HEK293 (cell line): ENCODE measurements around the gene PEX26.
"Not testable (repeated sequence)": the region's sequence is repeated elsewhere in the genome, so short reads cannot be mapped to it uniquely, and the experiment has no call there.

Experiments used
- CTCF ChIA-PET: fragments of 350-600 bp; formaldehyde crosslinking; extraction: SDS; loops from one replicate; lab custom pipeline; 2021; ENCODE audit warnings: antibody characterized with exemption; lab: Yijun Ruan, JAX
- POLR2A ChIA-PET: fragments of 300-600 bp; formaldehyde crosslinking; extraction: SDS; loops from one replicate; lab custom pipeline; 2020; ENCODE audit warnings: antibody characterized with exemption, inconsistent platforms; lab: Yijun Ruan, JAX
- H3K27ac ChIP-seq: fragments of 200-500 bp; sonication (Bioruptor generic); 2 replicates; pipeline ENCODE4 v1.5.1; 2014; ENCODE audit warnings: low read depth, low read length, control low read depth, inconsistent platforms; ENCODE audit errors: extremely low read depth
- H3K36me3 ChIP-seq, 2 experiments: fragments of 200-500 bp in 1 of 2; sonication (Bioruptor generic) in 1 of 2; 1 replicate in 1 of 2; 2 replicates in 1 of 2; pipeline ENCODE4 v1.5.1; 2014 to 2017; ENCODE audit warnings: inconsistent platforms in 2 of 2, low read length in 2 of 2; ENCODE audit not compliant: control insufficient read depth in 2 of 2, insufficient read depth in 1 of 2
- H3K4me1 ChIP-seq: fragments of 200-500 bp; sonication (Bioruptor generic); 2 replicates; pipeline ENCODE4 v1.5.1; 2014; ENCODE audit warnings: mild to moderate bottlenecking, low read length, inconsistent platforms; ENCODE audit not compliant: control insufficient read depth, insufficient read depth
- H3K4me3 ChIP-seq: 2 replicates; pipeline ENCODE4 v1.5.1; 2011; ENCODE audit warnings: low read depth, mild to moderate bottlenecking, control low read depth, low read length, moderate library complexity
- H3K9me3 ChIP-seq: fragments of 200-500 bp; sonication (Bioruptor generic); 2 replicates; pipeline ENCODE4 v1.5.1; 2014; ENCODE audit warnings: low read depth, low read length, inconsistent platforms; ENCODE audit not compliant: control insufficient read depth, insufficient read depth
- GLIS1 ChIP-seq: fragments of 450-650 bp; formaldehyde crosslinking; IDR thresholded peaks from 2 replicates; pipeline ENCODE4 v1.5.1; 2016; ENCODE audit warnings: missing biosample characterization, missing genetic modification characterization
- MEIS1 ChIP-seq: sonication (generic); formaldehyde crosslinking; IDR thresholded peaks from 2 replicates; pipeline ENCODE4 v1.8.1; 2022; ENCODE audit warnings: missing genetic modification reagents, mild to moderate bottlenecking, borderline replicate concordance
- ZNF121 ChIP-seq: fragments of 450-650 bp; formaldehyde crosslinking; IDR thresholded peaks from 2 replicates; pipeline ENCODE4 v1.5.1; 2016; ENCODE audit warnings: missing biosample characterization, missing genetic modification characterization
- ZNF174 ChIP-seq: fragments of 450-650 bp; formaldehyde crosslinking; IDR thresholded peaks from 2 replicates; pipeline ENCODE4 v1.5.0; 2017; ENCODE audit warnings: missing biosample characterization, mild to moderate bottlenecking, missing genetic modification characterization
- ZNF404 ChIP-seq: fragments of 450-650 bp; formaldehyde crosslinking; IDR thresholded peaks from 2 replicates; pipeline ENCODE4 v1.5.1; 2017; ENCODE audit warnings: missing biosample characterization, missing genetic modification characterization
- ZNF426 ChIP-seq: fragments of 450-650 bp; formaldehyde crosslinking; IDR thresholded peaks from 2 replicates; pipeline ENCODE4 v1.5.1; 2017; ENCODE audit warnings: missing biosample characterization, missing genetic modification characterization, mild to moderate bottlenecking, inconsistent platforms, moderate library complexity
- ZNF791 ChIP-seq: fragments of 450-650 bp; formaldehyde crosslinking; IDR thresholded peaks from 2 replicates; pipeline ENCODE4 v1.5.1; 2016; ENCODE audit warnings: missing biosample characterization, missing genetic modification characterization
- TF ChIP-seq, protein P1 (sequence below): fragments of 450-650 bp; formaldehyde crosslinking; IDR thresholded peaks from 2 replicates; pipeline ENCODE4 v1.5.1; 2016; ENCODE audit warnings: missing biosample characterization, missing genetic modification characterization, borderline replicate concordance
- TF ChIP-seq, protein P2 (sequence below): fragments of 450-650 bp; formaldehyde crosslinking; IDR thresholded peaks from 2 replicates; pipeline ENCODE4 v1.5.1; 2016; ENCODE audit warnings: missing biosample characterization, missing genetic modification characterization

Gene PEX26

DNA sequence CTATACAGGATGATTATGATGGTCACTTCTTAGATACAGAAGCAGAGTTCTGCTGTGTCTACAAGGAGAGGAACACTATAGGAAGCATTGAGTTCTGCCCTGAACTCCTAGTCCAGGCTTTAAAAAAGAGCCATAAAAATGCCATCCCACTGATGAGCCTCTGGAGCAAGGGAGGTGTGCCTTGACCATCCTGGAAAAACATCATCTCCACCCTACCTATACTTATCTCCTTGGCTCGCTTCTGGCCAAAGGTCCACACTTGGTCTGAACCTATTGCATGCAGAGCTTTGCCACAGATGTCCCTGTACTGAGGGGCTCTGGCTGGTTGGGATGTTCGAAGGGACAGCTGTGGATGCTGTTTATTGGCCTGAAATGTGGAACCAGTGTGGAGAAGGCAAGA, 4.3 kb upstream of the PEX26 start:
- ChIA-PET POLR2A (interaction anchor here (0.8 kb wide), 1 partner anchor 38 kb away, joined by 3 read pairs; no protein-coding TSS in a partner anchor), CTCF (interaction anchor here (1.1 to 8.8 kb wide), 6 partner anchors 10 to 252 kb away, joined by 3 to 279 read pairs (median 12); no protein-coding TSS in a partner anchor)
- H3K27ac ChIP-seq, result no peak overlapping the region
- no peaks in the 10 kb centered on the region for H3K9me3 ChIP-seq
- no peak overlapping the region for H3K4me3 ChIP-seq
- no peaks in the 10 kb centered on the region for H3K4me1 ChIP-seq
- no peaks in the 10 kb centered on the region for H3K36me3 ChIP-seq
- TF ChIP-seq ZNF791 (tag by site-specific recombination) (no peak), ZNF426 (tag by site-specific recombination) (no peak), MEIS1 (CRISPR knock-in tag) (no peak), ZNF404 (tag by site-specific recombination) (no peak)
- TF ChIP-seq, protein P1, sequence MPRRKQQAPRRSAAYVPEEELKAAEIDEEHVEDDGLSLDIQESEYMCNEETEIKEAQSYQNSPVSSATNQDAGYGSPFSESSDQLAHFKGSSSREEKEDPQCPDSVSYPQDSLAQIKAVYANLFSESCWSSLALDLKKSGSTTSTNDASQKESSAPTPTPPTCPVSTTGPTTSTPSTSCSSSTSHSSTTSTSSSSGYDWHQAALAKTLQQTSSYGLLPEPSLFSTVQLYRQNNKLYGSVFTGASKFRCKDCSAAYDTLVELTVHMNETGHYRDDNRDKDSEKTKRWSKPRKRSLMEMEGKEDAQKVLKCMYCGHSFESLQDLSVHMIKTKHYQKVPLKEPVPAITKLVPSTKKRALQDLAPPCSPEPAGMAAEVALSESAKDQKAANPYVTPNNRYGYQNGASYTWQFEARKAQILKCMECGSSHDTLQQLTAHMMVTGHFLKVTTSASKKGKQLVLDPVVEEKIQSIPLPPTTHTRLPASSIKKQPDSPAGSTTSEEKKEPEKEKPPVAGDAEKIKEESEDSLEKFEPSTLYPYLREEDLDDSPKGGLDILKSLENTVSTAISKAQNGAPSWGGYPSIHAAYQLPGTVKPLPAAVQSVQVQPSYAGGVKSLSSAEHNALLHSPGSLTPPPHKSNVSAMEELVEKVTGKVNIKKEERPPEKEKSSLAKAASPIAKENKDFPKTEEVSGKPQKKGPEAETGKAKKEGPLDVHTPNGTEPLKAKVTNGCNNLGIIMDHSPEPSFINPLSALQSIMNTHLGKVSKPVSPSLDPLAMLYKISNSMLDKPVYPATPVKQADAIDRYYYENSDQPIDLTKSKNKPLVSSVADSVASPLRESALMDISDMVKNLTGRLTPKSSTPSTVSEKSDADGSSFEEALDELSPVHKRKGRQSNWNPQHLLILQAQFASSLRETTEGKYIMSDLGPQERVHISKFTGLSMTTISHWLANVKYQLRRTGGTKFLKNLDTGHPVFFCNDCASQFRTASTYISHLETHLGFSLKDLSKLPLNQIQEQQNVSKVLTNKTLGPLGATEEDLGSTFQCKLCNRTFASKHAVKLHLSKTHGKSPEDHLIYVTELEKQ (tag by site-specific recombination), result no peak
- TF ChIP-seq, protein P2, sequence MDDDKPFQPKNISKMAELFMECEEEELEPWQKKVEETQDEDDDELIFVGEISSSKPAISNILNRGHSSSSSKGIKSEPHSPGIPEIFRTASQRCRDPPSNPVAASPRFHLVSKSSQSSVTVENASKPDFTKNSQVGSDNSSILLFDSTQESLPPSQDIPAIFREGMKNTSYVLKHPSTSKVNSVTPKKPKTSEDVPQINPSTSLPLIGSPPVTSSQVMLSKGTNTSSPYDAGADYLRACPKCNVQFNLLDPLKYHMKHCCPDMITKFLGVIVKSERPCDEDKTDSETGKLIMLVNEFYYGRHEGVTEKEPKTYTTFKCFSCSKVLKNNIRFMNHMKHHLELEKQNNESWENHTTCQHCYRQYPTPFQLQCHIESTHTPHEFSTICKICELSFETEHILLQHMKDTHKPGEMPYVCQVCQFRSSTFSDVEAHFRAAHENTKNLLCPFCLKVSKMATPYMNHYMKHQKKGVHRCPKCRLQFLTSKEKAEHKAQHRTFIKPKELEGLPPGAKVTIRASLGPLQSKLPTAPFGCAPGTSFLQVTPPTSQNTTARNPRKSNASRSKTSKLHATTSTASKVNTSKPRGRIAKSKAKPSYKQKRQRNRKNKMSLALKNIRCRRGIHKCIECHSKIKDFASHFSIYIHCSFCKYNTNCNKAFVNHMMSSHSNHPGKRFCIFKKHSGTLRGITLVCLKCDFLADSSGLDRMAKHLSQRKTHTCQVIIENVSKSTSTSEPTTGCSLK (tag by site-specific recombination), result no peak

DNA sequence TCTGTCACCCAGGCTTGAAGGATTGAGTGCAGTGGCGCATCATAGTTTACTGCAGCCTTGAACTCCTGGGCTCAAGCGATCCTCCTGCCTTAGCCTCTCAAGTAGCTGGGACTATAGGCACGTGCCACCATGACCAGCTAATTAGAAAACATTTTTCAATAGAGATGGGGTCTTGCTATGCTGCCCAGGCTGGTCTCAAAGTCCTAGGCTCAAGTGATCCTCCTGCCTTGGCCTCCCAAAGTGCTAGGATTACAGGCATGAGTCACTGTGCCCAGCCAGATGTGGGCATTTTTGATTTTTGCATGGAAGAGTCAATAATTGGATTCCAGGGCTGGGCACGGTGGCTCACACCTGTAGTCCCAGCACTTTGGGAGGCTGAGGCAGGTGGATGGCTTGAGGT, 3.9 kb upstream of the PEX26 start:
- H3K9me3 ChIP-seq, H3K4me3 ChIP-seq, H3K27ac ChIP-seq, H3K4me1 ChIP-seq, H3K36me3 ChIP-seq: not testable (repeated sequence)
- ChIA-PET POLR2A (interaction anchor here (0.8 kb wide), 1 partner anchor 38 kb away, joined by 3 read pairs; no protein-coding TSS in a partner anchor), CTCF (interaction anchor here (1.1 to 8.8 kb wide), 7 partner anchors 10 to 333 kb away, joined by 3 to 279 read pairs (median 20); no protein-coding TSS in a partner anchor)
- TF ChIP-seq ZNF121, result peak; percentile 67

DNA sequence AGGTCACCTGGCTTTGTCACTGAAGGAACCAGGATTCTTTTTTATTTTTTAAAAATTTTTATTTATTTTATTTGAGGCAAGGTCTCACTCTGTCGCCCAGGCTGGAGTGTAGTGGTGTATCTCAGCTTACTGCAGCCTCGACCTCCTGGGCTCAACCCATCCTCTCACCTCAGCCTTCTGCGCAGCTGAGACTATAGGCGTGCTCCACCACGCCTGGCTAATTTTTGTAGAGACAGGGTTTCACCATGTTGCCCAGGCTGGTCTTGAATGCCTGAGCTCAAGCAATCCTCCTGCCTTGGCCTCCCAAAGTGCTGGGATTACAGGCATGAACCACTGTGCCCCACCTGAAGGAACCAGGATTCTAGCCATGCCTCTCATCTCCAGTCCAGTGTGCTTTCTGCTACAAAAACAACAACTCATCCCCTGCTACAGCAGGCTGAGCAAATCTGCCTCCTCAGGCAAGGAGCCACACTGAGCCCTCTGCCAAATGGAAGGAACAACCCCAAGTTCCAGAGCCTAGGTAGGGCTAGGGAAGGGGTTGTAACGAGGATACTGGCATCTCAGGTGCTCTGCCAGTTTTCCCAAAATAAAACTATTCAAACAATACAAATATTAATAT, 2.6 kb upstream of the PEX26 start:
- CTCF ChIA-PET, result interaction anchor here (0.6 to 8.8 kb wide), 60 partner anchors 7 to 516 kb away, joined by 3 to 279 read pairs (median 8); partner anchors contain the start of genes BCL2L13 and MICAL3
- no peak overlapping the region for H3K4me3 ChIP-seq
- no peaks in the 10 kb centered on the region for H3K9me3 ChIP-seq
- H3K36me3 ChIP-seq, result peaks cover 5 to 11% of the 10 kb centered on the region in 2 experiments; a peak in 2 of 3 replicates
- POLR2A ChIA-PET, result interaction anchor here (1.2 to 2.4 kb wide), 6 partner anchors 75 to 517 kb away, joined by 3 to 15 read pairs (median 4); partner anchors contain the start of gene BID
- H3K27ac ChIP-seq, result no peak overlapping the region
- TF ChIP-seq ZNF174 (tag by site-specific recombination), result no peak
- TF ChIP-seq GLIS1, result peak; percentile 30; the same call in 1 of the 2 replicates
- no peaks in the 10 kb centered on the region for H3K4me1 ChIP-seq
